Activated CD4-positive, alpha-beta T cell treated with anti-CD3 and anti-CD28 coated beads, Interleukin-2, amount 50 U/mL, for 4 hours (primary cell): ENCODE measurements around the gene CNTFR.

ENCODE experiments used
- DNase-seq, 2 experiments: peaks; one replicate each; pipeline ENCODE4 v3.0.0-alpha.2; 2020

The CNTFR gene

GRCh38 chr9:34588671-34589635 lies 571 bp downstream of the CNTFR start:
- no peak for DNase-seq

GRCh38 chr9:34587271-34587670 lies 2.3 kb downstream of the CNTFR start:
- DNase-seq = no peak

- no peak for DNase-seq
Measured at GRCh38 chr9:34585946-34586669, 3.4 kb downstream of the CNTFR start.

- DNase-seq = no peak
Measured at GRCh38 chr9:34584970-34585369, 4.6 kb downstream of the CNTFR start.

GRCh38 chr9:34582787-34583186 lies 6.7 kb downstream of the CNTFR start:
- DNase-seq = no peak

GRCh38 chr9:34581318-34581717 lies 8.2 kb downstream of the CNTFR start:
- DNase-seq = no peak

- DNase-seq = no peak
Measured at GRCh38 chr9:34580358-34580757, 9.2 kb downstream of the CNTFR start.

- DNase-seq = no peak
Measured at GRCh38 chr9:34579808-34580163, 9.7 kb downstream of the CNTFR start.

- DNase-seq = no peak
Measured at GRCh38 chr9:34579104-34579807, 10.3 kb downstream of the CNTFR start.

GRCh38 chr9:34578241-34579103 lies 11.1 kb downstream of the CNTFR start:
- DNase-seq = no peak

GRCh38 chr9:34577400-34578240 lies 11.9 kb downstream of the CNTFR start:
- no peak for DNase-seq

- DNase-seq = no peak
Measured at GRCh38 chr9:34576597-34577399, 12.7 kb downstream of the CNTFR start.

- DNase-seq = no peak
Measured at GRCh38 chr9:34575862-34576596, 13.5 kb downstream of the CNTFR start.

GRCh38 chr9:34575241-34575640 lies 14.3 kb downstream of the CNTFR start:
- DNase-seq = no peak

- DNase-seq = no peak
Measured at GRCh38 chr9:34574571-34574970, 15.0 kb downstream of the CNTFR start.

GRCh38 chr9:34573599-34574325 lies 15.8 kb downstream of the CNTFR start:
- DNase-seq = no peak

- no peak for DNase-seq
Measured at GRCh38 chr9:34572628-34573027, 16.9 kb downstream of the CNTFR start.

- DNase-seq = no peak
Measured at GRCh38 chr9:34572092-34572491, 17.4 kb downstream of the CNTFR start.

GRCh38 chr9:34571481-34571810 lies 18.1 kb downstream of the CNTFR start:
- no peak for DNase-seq
